GM04503 (cell line): Measurements from ENCODE around the gene CPZ.

Source experiments
- DNase-seq: peaks from one replicate; pipeline ENCODE4 v3.0.0-alpha.2; 2012; ENCODE audit warnings: low read depth

The CPZ gene

GRCh38 chr4:8595237-8596087 lies 2.9 kb downstream of the CPZ start:
- DNase-seq: no peak

GRCh38 chr4:8596891-8597290 lies 4.3 kb downstream of the CPZ start:
- no peak for DNase-seq

GRCh38 chr4:8597319-8597718 lies 4.8 kb downstream of the CPZ start:
- no peak for DNase-seq

GRCh38 chr4:8597791-8598190 lies 5.2 kb downstream of the CPZ start:
- DNase-seq: no peak

- no peak for DNase-seq
These were observed 6.0 kb downstream of the CPZ start for GRCh38 chr4:8598391-8599090.

GRCh38 chr4:8599091-8599460 lies 6.5 kb downstream of the CPZ start:
- no peak for DNase-seq

GRCh38 chr4:8599657-8600056 lies 7.1 kb downstream of the CPZ start:
- DNase-seq: peak; percentile 60

- no peak for DNase-seq
These were observed 7.7 kb downstream of the CPZ start for GRCh38 chr4:8600266-8600665.

GRCh38 chr4:8600686-8601085 lies 8.1 kb downstream of the CPZ start:
- DNase-seq: no peak

GRCh38 chr4:8601086-8601485 lies 8.5 kb downstream of the CPZ start:
- DNase-seq: no peak

- no peak for DNase-seq
These were observed 9.0 kb downstream of the CPZ start for GRCh38 chr4:8601556-8601955.

- DNase-seq: no peak
These were observed 10.3 kb downstream of the CPZ start for GRCh38 chr4:8602686-8603430.

- no peak for DNase-seq
These were observed 11.4 kb downstream of the CPZ start for GRCh38 chr4:8603931-8604330.

GRCh38 chr4:8605289-8605688 lies 12.7 kb downstream of the CPZ start:
- DNase-seq: no peak

- DNase-seq: no peak
These were observed 13.9 kb downstream of the CPZ start for GRCh38 chr4:8606476-8606875.

GRCh38 chr4:8606966-8607365 lies 14.4 kb downstream of the CPZ start:
- DNase-seq: no peak

GRCh38 chr4:8607603-8608481 lies 15.3 kb downstream of the CPZ start:
- DNase-seq: no peak

- no peak for DNase-seq
These were observed 16.3 kb downstream of the CPZ start for GRCh38 chr4:8608714-8609391.

GRCh38 chr4:8609406-8609805 lies 16.8 kb downstream of the CPZ start:
- no peak for DNase-seq

- DNase-seq: no peak
These were observed 17.3 kb downstream of the CPZ start for GRCh38 chr4:8609824-8610350.
